AG08395 (cell line): ENCODE measurements around the gene MVK.

ENCODE experiments used
- DNase-seq: peaks from one replicate; pipeline ENCODE4 v3.0.0; 2012; ENCODE audit warnings: mixed read lengths, low spot score

MVK gene

GRCh38 chr12:109545826-109546225, 27.8 kb upstream of the MVK start:
- DNase-seq: no peak

GRCh38 chr12:109547286-109547685, 26.3 kb upstream of the MVK start:
- no peak for DNase-seq

- no peak for DNase-seq
Observed at GRCh38 chr12:109548258-109548657, 25.3 kb upstream of the MVK start.

GRCh38 chr12:109549613-109550270, 23.9 kb upstream of the MVK start:
- DNase-seq: no peak

- DNase-seq: no peak
Observed at GRCh38 chr12:109550281-109550680, 23.3 kb upstream of the MVK start.

DNA sequence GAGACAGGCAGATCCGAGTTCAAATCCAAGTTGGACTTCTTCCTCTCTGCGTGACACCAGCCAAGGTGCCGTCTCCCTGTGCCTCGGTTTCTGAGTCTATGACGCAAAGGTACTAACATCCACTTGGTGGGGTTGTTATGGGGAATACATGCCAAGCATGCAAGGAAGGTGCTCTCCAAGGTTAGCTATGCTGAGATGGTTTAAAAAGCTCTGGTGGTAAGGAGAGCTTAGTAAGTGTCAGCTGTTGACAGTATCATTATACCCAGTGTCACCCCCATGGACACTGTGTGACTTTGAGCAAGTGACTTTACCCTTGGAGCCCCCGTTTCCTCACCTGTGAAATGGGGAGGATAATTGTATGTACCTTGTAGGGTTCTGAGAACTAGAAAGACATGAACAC, 22.5 kb upstream of the MVK start:
- no peak for DNase-seq

DNA sequence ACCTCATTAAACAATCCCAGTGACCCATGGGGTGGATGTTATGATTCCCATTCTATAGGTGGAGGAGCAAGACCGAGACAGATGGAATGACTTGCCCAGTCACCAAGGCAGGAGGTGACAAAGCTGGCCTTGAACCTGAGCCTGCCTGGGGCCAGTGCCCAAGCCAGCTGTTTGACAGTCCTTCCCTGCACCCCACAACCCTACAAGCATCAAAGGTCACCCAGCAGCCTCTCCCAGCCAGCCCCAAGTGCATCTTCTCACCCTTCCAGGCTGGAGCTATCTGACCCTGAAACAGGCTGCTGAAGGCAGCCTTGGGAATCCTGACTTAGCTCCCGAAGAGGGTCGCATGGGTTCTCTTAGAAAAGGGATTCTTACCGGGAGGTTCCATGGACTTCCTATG, 20.6 kb upstream of the MVK start:
- no peak for DNase-seq

- DNase-seq: peak; percentile 36
Observed at GRCh38 chr12:109553483-109553882, 20.1 kb upstream of the MVK start.

GRCh38 chr12:109553906-109554500, 19.6 kb upstream of the MVK start:
- no peak for DNase-seq

DNA sequence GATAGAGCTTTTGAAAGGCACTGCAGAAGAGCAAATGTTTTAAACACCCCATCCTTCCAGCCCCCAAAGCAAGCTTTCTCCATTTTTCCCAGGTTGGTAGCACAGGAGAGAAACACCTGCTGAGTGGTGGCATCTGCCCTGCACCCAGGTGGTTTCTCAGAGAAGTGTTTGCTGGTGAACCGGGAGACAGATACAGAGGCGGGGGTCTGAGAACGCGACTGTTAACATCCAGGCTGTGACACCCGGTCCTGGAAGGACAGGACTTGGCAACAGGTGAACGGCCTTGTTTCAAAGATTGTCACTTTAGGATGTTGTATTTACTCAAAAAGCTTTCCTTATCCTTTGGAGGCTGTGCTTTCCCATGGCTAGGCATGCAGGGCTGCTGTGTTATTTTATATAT, 18.8 kb upstream of the MVK start:
- DNase-seq: no peak

- no peak for DNase-seq
Observed at GRCh38 chr12:109555431-109556315, 17.9 kb upstream of the MVK start.

GRCh38 chr12:109557200-109557599, 16.4 kb upstream of the MVK start:
- DNase-seq: no peak

GRCh38 chr12:109557805-109558204, 15.8 kb upstream of the MVK start:
- DNase-seq: no peak

DNA sequence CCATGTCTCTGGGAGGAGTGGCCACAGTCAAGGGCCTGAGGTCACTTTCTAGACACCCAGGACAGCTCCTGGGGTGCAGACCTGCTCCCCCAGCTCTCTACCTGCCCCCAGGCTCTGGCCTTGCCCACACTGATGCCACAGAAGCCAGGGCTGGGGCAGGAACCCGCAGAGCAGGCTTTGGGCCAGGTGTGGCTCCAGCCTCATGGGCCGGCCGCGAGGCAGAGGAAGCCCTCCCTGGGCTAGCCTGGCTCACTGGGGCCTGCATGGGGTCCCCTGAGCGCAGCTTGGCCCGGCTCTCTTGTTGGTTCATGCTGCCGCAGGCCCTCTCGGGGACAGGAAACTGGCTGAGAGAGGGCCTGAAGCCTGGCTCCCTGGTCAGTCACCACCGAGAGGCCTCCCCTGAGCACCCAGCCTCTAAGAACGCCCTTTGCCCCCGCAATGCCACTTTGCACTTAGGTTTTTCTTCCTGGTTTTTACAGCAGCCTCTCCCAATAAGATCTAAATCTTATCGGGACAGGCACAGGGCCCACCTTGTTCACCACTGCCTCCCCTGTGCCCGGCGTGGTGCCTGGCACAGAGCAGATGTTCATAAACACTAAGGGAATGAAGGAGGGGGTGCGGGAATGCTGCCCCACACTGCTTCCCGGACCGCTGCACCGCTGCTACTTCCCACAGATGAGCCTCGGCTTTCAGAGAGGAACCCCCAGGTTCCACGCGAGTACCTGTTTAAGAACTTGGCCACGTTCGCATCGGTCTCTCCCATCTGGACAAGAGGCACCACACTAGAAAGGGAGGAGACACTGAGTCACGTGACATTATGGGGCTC, 15.0 kb upstream of the MVK start:
- DNase-seq: no peak

DNA sequence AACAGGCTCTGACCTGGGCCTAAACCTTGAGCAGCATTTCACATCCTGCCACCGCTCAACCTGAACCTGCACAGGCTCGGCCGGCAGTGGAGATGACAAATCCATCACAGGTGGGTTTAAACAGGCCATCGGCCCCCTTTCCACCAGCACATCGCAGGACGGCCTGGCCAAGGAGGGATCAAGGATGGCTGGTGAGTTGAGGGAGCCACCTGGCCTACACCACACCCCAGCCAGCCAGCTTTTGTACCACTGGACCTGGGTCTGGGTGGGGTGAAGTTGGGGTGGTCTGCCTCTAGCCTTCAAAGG, 14.4 kb upstream of the MVK start:
- no peak for DNase-seq

- no peak for DNase-seq
Observed at GRCh38 chr12:109559601-109560000, 14.0 kb upstream of the MVK start.

GRCh38 chr12:109560867-109561710, 12.5 kb upstream of the MVK start:
- DNase-seq: no peak

- no peak for DNase-seq
Observed at GRCh38 chr12:109561711-109562030, 11.9 kb upstream of the MVK start.

GRCh38 chr12:109562871-109563270, 10.7 kb upstream of the MVK start:
- no peak for DNase-seq

GRCh38 chr12:109563291-109564284, 10.0 kb upstream of the MVK start:
- DNase-seq: no peak
